H1 (cell line): ENCODE data around the gene CACNG1. TPM values are rescaled to one million over a fixed set of nuclear protein-coding genes. Genes with fewer than 3 reads are reported as not detected.

Experiments
- CTCF ChIA-PET: fragments of 300-600 bp; sonication (Branson Sonifier 250); formaldehyde crosslinking; loops from one replicate; lab custom pipeline; 2021; ENCODE audit not compliant: partially characterized antibody; lab: Charles Lee
- POLR2A ChIA-PET: fragments of 300-600 bp; sonication (Branson Sonifier 250); formaldehyde crosslinking; loops from one replicate; lab custom pipeline; 2021; ENCODE audit warnings: inconsistent platforms; ENCODE audit not compliant: partially characterized antibody; lab: Charles Lee
- DNase-seq, 2 experiments: peaks; one replicate each; pipeline versions ENCODE4 v3.0.0 to v3.0.0-alpha.2; 2010 to 2022; ENCODE audit warnings: low spot score in 2 of 2, low read depth in 1 of 2, mixed read lengths in 1 of 2
- FAIRE-seq: peaks from 2 replicates; lab custom pipeline; 2011; peaks lifted over from hg19 to GRCh38; lab: Jason Lieb, UNC
- H2AFZ ChIP-seq: 2 replicates; pipeline ENCODE4 v1.8.1; 2012; ENCODE audit warnings: low read length, inconsistent platforms
- H2AK5ac ChIP-seq: 2 replicates; pipeline ENCODE4 v1.6.1; 2013; ENCODE audit warnings: low read depth, low read length
- H2BK120ac ChIP-seq: replicated peaks from 2 replicates; pipeline ENCODE3; 2013; ENCODE audit warnings: low read depth, low read length, inconsistent platforms
- H2BK12ac ChIP-seq: 2 replicates; pipeline ENCODE4 v1.6.1; 2013; ENCODE audit warnings: low read depth, low read length
- H2BK15ac ChIP-seq: 2 replicates; pipeline ENCODE4 v1.6.1; 2013; ENCODE audit warnings: low read length
- H2BK20ac ChIP-seq: 2 replicates; pipeline ENCODE4 v1.6.1; 2013; ENCODE audit warnings: low read length
- H2BK5ac ChIP-seq: 2 replicates; pipeline ENCODE4 v1.6.1; 2013; ENCODE audit warnings: low read depth, low read length
- H3K14ac ChIP-seq: 2 replicates; pipeline ENCODE4 v1.6.1; 2013; ENCODE audit warnings: inconsistent platforms; ENCODE audit not compliant: insufficient read length
- H3K18ac ChIP-seq: 2 replicates; pipeline ENCODE4 v1.6.1; 2013; ENCODE audit warnings: low read length; ENCODE audit errors: extremely low read depth
- H3K23ac ChIP-seq: 2 replicates; pipeline ENCODE4 v1.6.1; 2013; ENCODE audit warnings: inconsistent platforms; ENCODE audit not compliant: insufficient read length
- H3K23me2 ChIP-seq: 2 replicates; pipeline ENCODE4 v1.6.1; 2013; ENCODE audit warnings: low read depth, low read length
- H3K27ac ChIP-seq: 2 replicates; pipeline ENCODE4 v1.6.1; 2011; ENCODE audit warnings: low read depth, low read length, inconsistent platforms
- H3K27me3 ChIP-seq, 4 experiments: replicated peaks in 1 of 4; 1 replicate in 1 of 4; 2 replicates in 3 of 4; pipeline versions ENCODE4 v1.6.1 to v1.8.1; 2011 to 2013; ENCODE audit warnings: low read length in 3 of 4, mild to moderate bottlenecking in 3 of 4, inconsistent platforms in 2 of 4, mixed read lengths in 2 of 4, moderate library complexity in 1 of 4; ENCODE audit not compliant: control insufficient read depth in 3 of 4, insufficient read depth in 3 of 4; ENCODE audit errors: extremely low read depth in 1 of 4
- H3K36me3 ChIP-seq, 4 experiments: 2 replicates each; pipeline versions ENCODE4 v1.6.1 to v1.8.1; 2011 to 2013; ENCODE audit warnings: mild to moderate bottlenecking in 4 of 4, low read length in 3 of 4, moderate library complexity in 2 of 4, control low read depth in 1 of 4, inconsistent platforms in 1 of 4; ENCODE audit not compliant: insufficient read depth in 4 of 4, control insufficient read depth in 2 of 4
- H3K4ac ChIP-seq: replicated peaks from 2 replicates; pipeline ENCODE3; 2013; ENCODE audit warnings: low read length, low read depth, mixed read lengths, inconsistent platforms; ENCODE audit not compliant: insufficient read length
- H3K4me1 ChIP-seq, 4 experiments: replicated peaks in 1 of 4; 1 replicate in 1 of 4; 2 replicates in 3 of 4; pipeline versions ENCODE4 v1.6.1 to v1.8.1; 2011 to 2013; ENCODE audit warnings: low read length in 3 of 4, inconsistent platforms in 2 of 4, mixed read lengths in 1 of 4; ENCODE audit not compliant: insufficient read depth in 4 of 4, control insufficient read depth in 3 of 4
- H3K4me2 ChIP-seq, 2 experiments: 2 replicates each; pipeline versions ENCODE4 v1.6.1 to v1.8.1; 2011 to 2013; ENCODE audit warnings: low read depth in 2 of 2, low read length in 2 of 2, control low read depth in 1 of 2, inconsistent platforms in 1 of 2, mild to moderate bottlenecking in 1 of 2; ENCODE audit not compliant: insufficient read depth in 1 of 2
- H3K4me3 ChIP-seq, 4 experiments: fragments of 200-600, 300-600 bp in 1 of 4; sonication (generic), shearing (Covaris generic), sonication (Bioruptor Twin) in 1 of 4; 2 replicates each; pipeline versions ENCODE4 v1.5.1 to v1.8.1; 2011 to 2016; ENCODE audit warnings: low read length in 4 of 4, low read depth in 3 of 4, control low read depth in 2 of 4, inconsistent platforms in 2 of 4, mild to moderate bottlenecking in 2 of 4, mixed read lengths in 1 of 4, moderate library complexity in 1 of 4; ENCODE audit not compliant: insufficient read depth in 2 of 4; ENCODE audit errors: extremely low read depth in 1 of 4
- H3K56ac ChIP-seq: replicated peaks from 2 replicates; pipeline ENCODE3; 2013; ENCODE audit warnings: low read depth, mild to moderate bottlenecking, mixed read lengths, low read length, inconsistent platforms; ENCODE audit not compliant: insufficient read length
- H3K79me1 ChIP-seq: 2 replicates; pipeline ENCODE4 v1.6.1; 2013; ENCODE audit warnings: low read depth, low read length, control low read depth
- H3K79me2 ChIP-seq, 2 experiments: 2 replicates each; pipeline versions ENCODE4 v1.6.1 to v1.8.1; 2012 to 2013; ENCODE audit warnings: low read length in 2 of 2, mild to moderate bottlenecking in 2 of 2, inconsistent platforms in 1 of 2; ENCODE audit not compliant: insufficient read depth in 2 of 2, control insufficient read depth in 1 of 2
- H3K9ac ChIP-seq, 4 experiments: replicated peaks in 1 of 4; 1 replicate in 1 of 4; 2 replicates in 3 of 4; pipeline versions ENCODE4 v1.6.1 to v1.8.1; 2011 to 2013; ENCODE audit warnings: low read depth in 3 of 4, low read length in 3 of 4, control low read depth in 2 of 4, mild to moderate bottlenecking in 2 of 4, moderate library complexity in 2 of 4, inconsistent platforms in 1 of 4; ENCODE audit errors: extremely low read depth in 1 of 4
- H3K9me3 ChIP-seq, 2 experiments: 2 replicates each; pipeline versions ENCODE4 v1.6.1 to v1.8.1; 2012 to 2013; ENCODE audit warnings: mild to moderate bottlenecking in 2 of 2, moderate library complexity in 2 of 2, control low read depth in 1 of 2, inconsistent platforms in 1 of 2, low read depth in 1 of 2, low read length in 1 of 2, mixed read lengths in 1 of 2; ENCODE audit not compliant: insufficient read depth in 2 of 2
- H4K20me1 ChIP-seq, 2 experiments: replicated peaks in 1 of 2; 2 replicates each; pipeline versions ENCODE3 to v1.8.1; 2011 to 2013; ENCODE audit warnings: inconsistent platforms in 2 of 2, low read length in 2 of 2, mild to moderate bottlenecking in 1 of 2; ENCODE audit not compliant: insufficient read depth in 2 of 2, control insufficient read depth in 1 of 2
- H4K5ac ChIP-seq: 2 replicates; pipeline ENCODE4 v1.6.1; 2013; ENCODE audit warnings: low read length, low read depth, mixed read lengths, inconsistent platforms; ENCODE audit not compliant: insufficient read length
- H4K8ac ChIP-seq: 2 replicates; pipeline ENCODE4 v1.8.0; 2013; ENCODE audit warnings: mild to moderate bottlenecking, moderate library complexity, low read length, inconsistent platforms; ENCODE audit not compliant: insufficient read depth; ENCODE audit errors: extremely low read depth
- H4K91ac ChIP-seq: replicated peaks from 2 replicates; pipeline ENCODE3; 2013; ENCODE audit warnings: low read length, mixed read lengths, inconsistent platforms; ENCODE audit not compliant: insufficient read length
- BCL11A ChIP-seq, 2 experiments: IDR thresholded peaks; one replicate each; pipeline ENCODE4 v1.6.1; 2011; ENCODE audit warnings: low read depth in 2 of 2, low read length in 2 of 2, mild to moderate bottlenecking in 2 of 2
- BRCA1 ChIP-seq: IDR thresholded peaks from 2 replicates; pipeline ENCODE4 v1.6.1; 2012; ENCODE audit warnings: low read depth, low read length, improper control_type of control experiment
- CBX5 ChIP-seq: fragments of 300-800, 300-1000 bp; sonication (generic); IDR thresholded peaks from 2 replicates; pipeline ENCODE4 v1.7.1; 2016; ENCODE audit warnings: antibody characterized with exemption, low read length, low read depth
- CBX8 ChIP-seq: fragments of 300-800, 300-1000 bp; sonication (generic); IDR thresholded peaks from 2 replicates; pipeline ENCODE4 v1.7.1; 2016; ENCODE audit warnings: low read depth, low read length, borderline replicate concordance
- CEBPB ChIP-seq: IDR thresholded peaks from 2 replicates; pipeline ENCODE4 v1.6.1; 2012; ENCODE audit warnings: low read depth, low read length
- EZH2 ChIP-seq: fragments of 200-600 bp; sonication (generic); IDR thresholded peaks from 2 replicates; pipeline ENCODE4 v1.7.1; 2012; ENCODE audit warnings: low read depth, mild to moderate bottlenecking, moderate library complexity, low read length, inconsistent platforms; ENCODE audit not compliant: severe bottlenecking
- KDM5A ChIP-seq: fragments of 200-600 bp; IDR thresholded peaks from 2 replicates; pipeline ENCODE4 v1.7.1; 2012; ENCODE audit warnings: mild to moderate bottlenecking, low read length, inconsistent platforms, mixed read lengths
- MAFK ChIP-seq: IDR thresholded peaks from 2 replicates; pipeline ENCODE4 v1.6.1; 2012; ENCODE audit warnings: low read depth, mild to moderate bottlenecking, improper control_type of control experiment, low read length
- NRF1 ChIP-seq: IDR thresholded peaks from 2 replicates; pipeline ENCODE4 v1.6.1; 2011; ENCODE audit warnings: mild to moderate bottlenecking, low read depth, low read length, improper control_type of control experiment
- POLR2A ChIP-seq, 2 experiments: IDR thresholded peaks; 1 replicate in 1 of 2; 2 replicates in 1 of 2; pipeline ENCODE4 v1.6.1; 2011; ENCODE audit warnings: low read depth in 2 of 2, low read length in 2 of 2, mild to moderate bottlenecking in 2 of 2; ENCODE audit errors: control extremely low read depth in 1 of 2
- RBBP5 ChIP-seq: IDR thresholded peaks from 2 replicates; pipeline ENCODE4 v1.7.1; 2012; ENCODE audit warnings: low read depth, mild to moderate bottlenecking, inconsistent platforms, low read length, moderate library complexity, borderline replicate concordance
- SP4 ChIP-seq: IDR thresholded peaks from 2 replicates; pipeline ENCODE4 v1.6.1; 2012; ENCODE audit warnings: low read length, inconsistent platforms
- TAF7 ChIP-seq: optimal IDR thresholded peaks from 2 replicates; pipeline ENCODE3; 2011; ENCODE audit warnings: low read depth, mild to moderate bottlenecking, inconsistent platforms, low read length, moderate library complexity, borderline replicate concordance
- YY1 ChIP-seq: IDR thresholded peaks from 2 replicates; pipeline ENCODE4 v1.6.1; 2011; ENCODE audit warnings: low read depth, mild to moderate bottlenecking, low read length
- WGBS, 2 experiments: shearing (Covaris generic) in 1 of 2; methylation state at CpG; one replicate each; pipeline versions ENCODE4 v1.1.6 to v1.1.7; 2013 to 2015; ENCODE audit warnings: low lambda C conversion rate in 2 of 2, mixed read lengths in 2 of 2, inconsistent platforms in 1 of 2, low coverage in 1 of 2, missing lambda C conversion rate in 1 of 2; ENCODE audit not compliant: insufficient replicate concordance in 2 of 2, insufficient coverage in 1 of 2, insufficient read length in 1 of 2; ENCODE audit errors: extremely low coverage in 1 of 2, missing lambda C conversion rate in 1 of 2; 5-methylcytosine and 5-hydroxymethylcytosine counted together
- polyA plus RNA-seq, 7 experiments: library from polyadenylated mRNA; depleted of rRNA in 3 of 7; stranded (reverse) in 5 of 7; unstranded in 2 of 7; fragments of >200 nt in 5 of 7; fragments of 200-250 nt in 2 of 7; gene quantifications; 1 replicate in 5 of 7; 2 replicates in 1 of 7; 4 replicates in 1 of 7; pipeline versions ENCODE4 v1.2.1 to v1.2.3, GENCODE V29; 2011 to 2013; ENCODE audit warnings: missing spikeins in 2 of 7, mixed read lengths in 2 of 7
- total RNA-seq: library from RNA; stranded (reverse); fragmentation: NEBNext Ultra II Directional; extraction: Animal tissue kit (Norgen Biotek cat#: 25700); gene quantifications from 2 replicates; pipeline ENCODE4 v1.2.1, GENCODE V29; 2021

CACNG1 gene
- total and polyA plus RNA-seq, 2 of the 8 experiments (the other 6 are each of a cell fraction or from before 2014, with no cell fraction given): not detected

- no peaks in the 10 kb centered on the region for H3K79me2 ChIP-seq
- no peaks in the 10 kb centered on the region for H3K36me3 ChIP-seq
- no peak overlapping the region for H3K23ac ChIP-seq
- H3K4me3 ChIP-seq: no peak overlapping the region
- H3K18ac ChIP-seq: no peak overlapping the region
- H2AK5ac ChIP-seq: no peak overlapping the region
- no peaks in the 10 kb centered on the region for H3K4me1 ChIP-seq
- H4K8ac ChIP-seq: no peak overlapping the region
- H2BK12ac ChIP-seq: no peak overlapping the region
- H2BK20ac ChIP-seq: no peak overlapping the region
- H2AFZ ChIP-seq: no peak overlapping the region
- no peaks in the 10 kb centered on the region for H3K23me2 ChIP-seq
- no peak overlapping the region for H2BK15ac ChIP-seq
- H3K9me3 ChIP-seq: no peaks in the 10 kb centered on the region
- no peak overlapping the region for H3K4me2 ChIP-seq
- H3K14ac ChIP-seq: no peak overlapping the region
- H4K20me1 ChIP-seq: peaks cover 0 to 1% of the 10 kb centered on the region in 2 experiments
- ChIA-PET POLR2A (interaction anchor here (0.6 kb wide), 1 partner anchor 13 kb away, joined by 3 read pairs; no protein-coding TSS in a partner anchor), CTCF (no interaction called here)
- no peak for DNase-seq
- H4K91ac ChIP-seq: no peak overlapping the region
- H3K27me3 ChIP-seq: no peaks in the 10 kb centered on the region
- H2BK120ac ChIP-seq: no peak overlapping the region
- H4K5ac ChIP-seq: no peak overlapping the region
- no peak overlapping the region for H3K4ac ChIP-seq
- FAIRE-seq: no peak
- H2BK5ac ChIP-seq: no peak overlapping the region
- H3K56ac ChIP-seq: no peak overlapping the region
- no peak overlapping the region for H3K9ac ChIP-seq
- no peaks in the 10 kb centered on the region for H3K79me1 ChIP-seq
- H3K27ac ChIP-seq: no peak overlapping the region
- WGBS, 2 experiments: 90% methylated on average over 1 of the region's 1 CpG; no CpG with 5 or more reads in 1 of the 2 experiments
- TF ChIP-seq EZH2: no peak
- TF ChIP-seq MAFK: no peak
- no peak for TF ChIP-seq SP4
- no peak for TF ChIP-seq BCL11A (IDR thresholded peaks at IDR 0.05; ENCODE audit: low read depth in 2 of 2, low read length in 2 of 2)
- no peak for TF ChIP-seq CEBPB
- no peak for TF ChIP-seq YY1
- TF ChIP-seq TAF7: no peak
- no peak for TF ChIP-seq CBX8
- no peak for TF ChIP-seq KDM5A
- TF ChIP-seq CBX5: no peak
- TF ChIP-seq BRCA1: no peak
- TF ChIP-seq POLR2A (IDR thresholded peaks at IDR 0.05; ENCODE audit: control extremely low read depth in 1 of 2, low read depth in 2 of 2, low read length in 2 of 2): no peak
- TF ChIP-seq RBBP5: no peak
- TF ChIP-seq NRF1: no peak
Observed at GRCh38 chr17:67096609-67097008, 52.3 kb downstream of the CACNG1 start.
